GM18508 (cell line): Measurements from ENCODE around the gene BPI.
"Not testable (repeated sequence)": the region's sequence is repeated elsewhere in the genome, so short reads cannot be mapped to it uniquely, and the experiment has no call there.

Experiments used
- ATAC-seq: cut with Tn5 transposase; IDR thresholded peaks from one replicate; pipeline ENCODE4 v1.9.1; 2021; ENCODE audit warnings: moderate number of reproducible peaks; ENCODE audit not compliant: insufficient read depth, unreplicated experiment

BPI gene

GRCh38 chr20:38353316-38353715 lies 49.4 kb downstream of the BPI start:
- ATAC-seq = no peak

- no peak for ATAC-seq
Measured at GRCh38 chr20:38354227-38354626, 50.3 kb downstream of the BPI start.

GRCh38 chr20:38355161-38356012 lies 51.4 kb downstream of the BPI start:
- ATAC-seq = no peak

GRCh38 chr20:38357653-38358207 lies 53.8 kb downstream of the BPI start:
- ATAC-seq = no peak

- no peak for ATAC-seq
Measured at GRCh38 chr20:38358556-38358955, 54.6 kb downstream of the BPI start.

GRCh38 chr20:38363004-38363747 lies 59.2 kb downstream of the BPI start:
- no peak for ATAC-seq

- ATAC-seq = no peak
Measured at GRCh38 chr20:38369389-38369788, 65.4 kb downstream of the BPI start.

GRCh38 chr20:38372806-38373205 lies 68.8 kb downstream of the BPI start:
- ATAC-seq = no peak

GRCh38 chr20:38373231-38373867 lies 69.4 kb downstream of the BPI start:
- no peak for ATAC-seq

- ATAC-seq = no peak
Measured at GRCh38 chr20:38373898-38374297, 69.9 kb downstream of the BPI start.

GRCh38 chr20:38377039-38377685 lies 73.2 kb downstream of the BPI start:
- ATAC-seq = no peak

- ATAC-seq = not testable (repeated sequence)
Measured at GRCh38 chr20:38377838-38378237, 73.9 kb downstream of the BPI start.

- ATAC-seq = no peak
Measured at GRCh38 chr20:38383147-38383546, 79.2 kb downstream of the BPI start.

GRCh38 chr20:38386004-38386403 lies 82.0 kb downstream of the BPI start:
- ATAC-seq = no peak

- ATAC-seq = no peak
Measured at GRCh38 chr20:38386851-38387250, 82.9 kb downstream of the BPI start.
